AG09309 (cell line): ENCODE results near the gene TEX51.

ENCODE experiments used
- DNase-seq: peaks from one replicate; pipeline ENCODE4 v3.0.0-alpha.2; 2010; ENCODE audit warnings: low read depth
- H3K4me3 ChIP-seq: 2 replicates; pipeline ENCODE4 v1.5.1; 2011; ENCODE audit warnings: mild to moderate bottlenecking, low read depth, low read length, moderate library complexity; ENCODE audit not compliant: control insufficient read depth
- CTCF ChIP-seq: IDR thresholded peaks from 2 replicates; pipeline ENCODE4 v1.5.1; 2011; ENCODE audit warnings: mild to moderate bottlenecking, low read depth, low read length, inconsistent platforms; ENCODE audit not compliant: insufficient read depth, control insufficient read depth; ENCODE audit errors: missing control alignments

TEX51 gene

GRCh38 chr2:126898636-126899035 is at the start of gene TEX51:
Gene TEX51, plus strand, starts transcription at chr2:126898890. Its CDS starts 29 bp downstream, at chr2:126898919.
- no peak within 1 kb of the TSS for H3K4me3 ChIP-seq
- no peak for TF ChIP-seq CTCF
- no peak for DNase-seq

GRCh38 chr2:126849054-126849453 is 49.6 kb upstream of the TEX51 start:
- H3K4me3 ChIP-seq = no peak overlapping the region
- no peak for DNase-seq
- TF ChIP-seq CTCF = no peak

- H3K4me3 ChIP-seq = no peak overlapping the region
- no peak for DNase-seq
Observed at GRCh38 chr2:126849486-126849885, 49.2 kb upstream of the TEX51 start.

GRCh38 chr2:126849991-126850535 is 48.6 kb upstream of the TEX51 start:
- no peak for DNase-seq

More at GRCh38 chr2:126849486-126849885, 49.2 kb upstream of the TEX51 start:
- no peak for TF ChIP-seq CTCF

GRCh38 chr2:126850940-126851339 is 47.8 kb upstream of the TEX51 start:
- TF ChIP-seq CTCF = no peak
- no peak overlapping the region for H3K4me3 ChIP-seq
- no peak for DNase-seq

More at GRCh38 chr2:126849991-126850535, 48.6 kb upstream of the TEX51 start:
- TF ChIP-seq CTCF = no peak
- H3K4me3 ChIP-seq = no peak overlapping the region

GRCh38 chr2:126851756-126852155 is 46.9 kb upstream of the TEX51 start:
- TF ChIP-seq CTCF = no peak
- DNase-seq = no peak
- H3K4me3 ChIP-seq = no peak overlapping the region
